ENCODE measurements around the gene TBC1D10A.

Gene TBC1D10A

DNA sequence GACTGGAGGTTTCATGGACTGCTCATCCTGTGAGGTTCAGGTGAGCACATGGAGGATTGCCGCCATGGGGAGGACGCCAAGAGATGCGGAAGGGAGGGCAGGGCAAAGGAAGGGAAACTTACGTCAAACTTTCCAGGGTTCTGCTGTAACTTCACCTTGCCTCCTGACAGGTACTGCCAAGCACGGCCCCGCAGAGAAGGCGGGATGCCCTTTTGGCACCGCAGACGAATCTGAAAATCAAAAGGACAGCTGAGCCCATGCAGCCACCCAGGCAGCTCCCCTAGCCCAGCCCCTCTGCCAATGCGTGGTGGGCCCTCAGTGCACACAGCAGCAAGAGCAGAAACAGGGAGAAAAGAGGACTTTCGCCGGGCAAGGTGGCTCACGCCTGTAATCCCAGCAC is 27.4 kb downstream of the TBC1D10A start:
- no peak for DNase-seq (ENCODE audit: low read depth)

DNA sequence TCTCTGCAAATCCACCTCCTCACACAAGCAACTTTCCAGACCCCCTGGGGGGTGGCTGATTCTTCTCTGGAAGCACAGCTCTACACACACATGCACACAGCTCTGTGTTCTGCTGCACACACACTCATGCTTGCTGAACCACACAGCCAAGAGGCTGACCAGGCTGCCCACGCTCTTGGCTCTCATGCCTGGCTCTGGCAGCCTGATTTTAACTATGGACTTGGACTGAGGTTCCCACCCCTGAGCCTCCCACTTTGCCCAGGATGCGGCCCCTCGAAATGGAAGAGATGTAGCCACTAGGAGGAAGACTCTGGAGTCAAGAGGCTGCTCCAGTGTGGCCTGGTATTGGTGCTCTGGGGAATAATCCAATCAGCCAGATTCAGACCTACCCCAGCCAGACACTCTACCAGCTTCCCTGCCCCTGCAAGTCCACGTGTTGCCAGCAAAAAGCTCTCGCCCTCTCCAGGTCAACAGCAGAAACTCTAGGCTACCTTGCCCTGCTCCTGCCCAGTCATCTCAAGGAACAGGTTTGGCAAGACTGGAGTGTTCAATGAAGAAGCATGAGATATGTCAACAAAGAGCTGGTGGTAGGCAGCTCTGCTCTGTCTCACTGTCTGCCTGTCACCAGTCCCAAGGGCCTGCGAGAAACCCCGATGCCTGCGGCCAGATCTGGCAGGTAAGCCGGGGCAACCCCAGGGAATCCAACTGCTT is 28.6 kb downstream of the TBC1D10A start:
- DNase-seq (ENCODE audit: low read depth) = no peak

DNA sequence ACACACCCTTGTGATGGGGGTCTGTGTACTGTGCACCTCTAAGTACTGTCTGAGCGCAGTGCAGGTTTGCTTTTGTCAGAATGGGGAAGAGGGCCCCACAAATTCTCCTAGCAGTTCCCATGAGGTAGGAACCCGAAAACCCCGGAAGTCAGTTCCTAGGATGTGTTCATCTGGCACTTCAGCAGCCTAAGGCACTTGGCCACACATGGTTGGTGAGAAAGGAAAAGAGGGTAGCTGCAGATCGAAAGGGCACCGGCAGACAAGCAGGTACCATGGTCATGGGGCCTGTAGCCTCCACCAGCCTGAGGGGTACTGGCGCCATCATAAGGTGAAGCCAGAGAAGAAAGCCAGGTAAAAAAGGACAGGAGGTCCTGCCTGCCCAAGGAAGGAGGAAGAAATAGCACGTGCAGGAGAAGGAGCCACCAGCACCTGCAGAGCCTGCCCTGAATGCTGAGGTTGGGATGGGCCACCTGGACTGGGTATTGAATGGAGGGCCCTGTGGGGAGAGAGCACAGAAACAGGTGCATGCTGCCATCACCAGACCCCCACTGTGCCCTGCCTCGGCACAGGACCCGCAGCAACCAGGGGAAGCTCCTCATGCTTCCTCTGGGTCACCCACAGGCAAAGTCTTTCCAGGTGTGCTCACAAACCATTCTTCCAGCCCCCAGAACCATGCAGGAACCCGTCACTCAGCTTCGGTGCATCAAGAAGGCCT is 29.3 kb downstream of the TBC1D10A start:
- no peak for DNase-seq (ENCODE audit: low read depth)

DNA sequence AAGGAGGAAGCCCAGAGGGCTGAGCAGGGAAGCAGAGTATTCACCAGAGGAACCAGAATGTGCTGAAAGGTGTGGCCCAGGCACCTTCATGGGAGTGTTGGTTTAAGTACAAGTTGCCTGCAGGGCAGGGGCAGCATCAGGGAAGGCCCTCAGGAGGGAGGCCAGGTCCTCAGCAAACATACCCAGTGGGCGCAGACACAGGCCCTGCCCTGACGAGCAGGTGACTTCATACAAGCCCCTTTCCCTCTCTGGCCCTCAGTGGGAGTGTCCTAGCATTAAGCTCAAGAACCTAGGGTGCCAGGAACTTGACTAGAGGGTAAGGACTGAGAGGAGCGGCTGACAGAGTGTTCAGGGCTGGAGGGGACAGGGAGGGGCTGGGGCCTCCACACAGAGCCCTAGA is 29.9 kb downstream of the TBC1D10A start:
- DNase-seq (ENCODE audit: low read depth) = no peak

DNA sequence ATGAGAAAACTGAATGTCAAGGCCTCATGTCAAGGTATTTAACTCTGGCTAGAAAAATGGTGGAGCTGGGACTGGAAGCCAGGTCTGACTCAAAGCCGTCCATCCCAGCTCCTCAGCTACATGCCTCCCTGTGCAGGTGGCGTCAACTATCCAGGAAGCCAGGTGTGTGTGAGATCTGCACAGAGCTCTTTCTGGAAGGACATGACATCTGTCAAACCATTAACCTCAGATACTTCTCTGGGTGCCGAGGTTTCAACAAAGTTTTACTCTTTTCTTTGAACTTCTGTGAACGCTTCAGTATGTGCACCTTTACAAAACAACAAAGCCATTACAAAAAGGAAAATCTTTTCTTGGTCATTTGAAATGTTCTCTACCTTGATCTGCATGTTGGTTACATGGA is 30.4 kb downstream of the TBC1D10A start:
- no peak for DNase-seq (ENCODE audit: low read depth)

DNA sequence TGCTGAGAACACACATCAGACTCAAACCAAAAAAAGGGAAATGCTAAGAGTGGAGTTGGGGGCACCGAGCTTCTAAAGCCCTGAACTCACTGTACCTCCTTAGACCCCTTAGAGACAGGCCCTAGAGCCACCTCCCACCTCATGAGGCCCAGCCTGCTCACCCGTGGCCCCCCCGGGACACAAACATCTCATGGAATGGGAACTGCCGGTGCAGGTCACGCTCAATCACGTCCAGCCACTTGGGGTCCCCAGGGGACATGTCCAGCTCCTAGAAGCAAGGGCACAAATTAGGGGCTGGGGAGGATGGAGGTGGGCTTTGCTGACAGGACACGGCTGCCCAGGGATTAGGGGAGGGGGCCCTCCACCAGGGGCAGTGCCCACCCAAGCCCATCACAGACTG is 31.2 kb downstream of the TBC1D10A start:
- DNase-seq (ENCODE audit: low read depth) = no peak

DNA sequence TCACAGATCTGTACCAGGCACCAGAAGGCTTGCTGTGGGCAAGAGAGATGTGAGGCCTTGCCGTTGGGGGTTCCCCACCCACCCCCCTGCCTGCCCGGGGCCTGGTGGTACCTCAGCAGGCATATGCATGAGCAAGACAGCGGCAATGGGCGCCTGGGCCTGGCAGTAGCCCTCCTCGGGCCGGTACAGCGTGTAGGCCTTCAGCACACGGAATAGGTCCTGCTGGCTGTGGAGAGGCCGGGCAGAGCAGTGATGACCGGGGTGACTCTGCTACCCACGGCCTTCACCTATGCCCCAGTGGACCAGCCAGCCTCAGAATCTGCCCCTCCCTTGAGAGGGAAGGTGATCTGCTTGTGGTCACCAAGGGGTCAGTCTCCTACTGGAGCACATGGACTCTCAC is 31.9 kb downstream of the TBC1D10A start:
- no peak for DNase-seq (ENCODE audit: low read depth)

DNA sequence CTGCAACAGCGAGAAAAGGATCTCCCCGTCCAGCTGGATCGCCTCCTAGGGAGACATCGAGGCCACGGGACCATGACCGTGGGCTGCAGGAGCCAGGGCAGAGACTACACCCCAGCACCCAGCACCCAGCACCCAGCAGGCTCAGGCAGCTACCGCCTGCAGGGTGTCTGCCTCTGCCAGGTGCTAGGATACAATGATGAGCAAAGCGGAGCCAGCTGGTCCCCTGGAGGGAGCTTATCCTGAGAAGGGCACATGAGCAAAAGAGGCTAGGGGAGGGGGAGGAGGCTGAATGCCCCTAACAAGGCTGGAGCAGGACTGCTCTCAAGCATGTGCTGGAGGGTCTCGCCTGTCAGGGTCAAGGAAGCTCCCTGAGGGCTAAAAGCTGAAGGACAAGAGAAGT is 32.7 kb downstream of the TBC1D10A start:
- no peak for DNase-seq (ENCODE audit: low read depth)

DNA sequence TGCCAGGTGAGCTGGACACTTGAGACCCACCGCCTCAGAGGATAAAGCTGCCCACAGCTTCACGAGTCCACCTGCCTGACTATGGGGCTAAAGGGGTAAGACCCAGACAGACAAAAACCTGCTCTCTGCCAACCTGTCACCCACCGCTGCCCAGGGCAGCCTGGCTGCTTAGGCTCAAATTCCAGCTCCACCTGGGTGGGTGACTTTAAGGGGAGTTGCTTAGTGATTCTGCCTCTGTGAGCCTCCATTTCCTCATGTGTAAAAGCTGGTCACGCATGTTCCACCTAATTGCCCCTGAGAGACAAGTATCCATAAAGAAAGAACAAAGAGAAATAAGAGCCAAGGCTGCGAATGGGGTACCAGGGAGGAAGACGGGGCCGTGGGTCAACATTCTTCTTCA is 33.7 kb downstream of the TBC1D10A start:
- DNase-seq (ENCODE audit: low read depth) = no peak

DNA sequence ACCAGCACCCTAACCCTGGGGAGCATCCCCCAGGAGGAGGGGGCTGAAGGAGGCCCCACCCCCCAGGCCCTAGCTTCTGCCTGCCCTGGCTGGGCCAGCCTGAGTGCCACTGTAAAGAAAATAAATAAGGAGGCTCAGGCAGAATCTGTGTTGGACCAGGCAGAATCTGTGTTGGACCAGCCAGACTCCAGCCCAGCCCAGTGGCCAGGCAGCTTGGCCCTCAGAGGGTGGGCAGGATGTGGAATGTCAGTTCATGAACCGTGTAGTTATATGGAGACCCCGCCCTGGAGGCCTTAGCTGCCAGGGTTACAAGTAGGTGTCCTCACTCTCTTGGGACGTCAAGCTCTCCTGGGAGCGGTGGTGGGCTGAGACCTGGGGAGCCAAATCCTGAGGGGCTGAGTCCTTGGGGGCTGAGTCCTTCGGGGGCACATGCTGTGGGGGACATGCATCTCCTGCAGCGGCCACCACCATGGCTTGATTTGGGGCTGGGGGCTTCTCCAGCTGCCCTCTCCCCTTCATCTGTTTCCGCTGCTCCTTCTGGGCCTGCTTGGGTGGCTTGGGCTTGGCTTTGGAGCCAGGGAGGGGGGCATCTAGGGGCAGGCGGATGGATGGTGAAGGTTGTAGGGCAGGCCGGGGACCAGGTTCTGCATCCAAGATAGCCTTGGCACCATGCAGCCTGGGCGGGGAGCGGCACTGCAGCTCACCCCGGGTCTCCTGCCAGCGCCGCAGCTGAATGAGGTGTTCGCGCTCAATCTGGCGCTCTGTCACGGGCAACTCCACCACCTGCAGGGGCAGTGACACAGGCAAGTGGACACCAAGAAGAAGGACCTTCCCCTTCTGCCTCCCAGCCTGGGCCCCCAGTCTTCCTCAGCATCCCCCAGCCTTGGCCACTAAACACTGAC is 34.4 kb downstream of the TBC1D10A start:
- no peak for DNase-seq (ENCODE audit: low read depth)

DNA sequence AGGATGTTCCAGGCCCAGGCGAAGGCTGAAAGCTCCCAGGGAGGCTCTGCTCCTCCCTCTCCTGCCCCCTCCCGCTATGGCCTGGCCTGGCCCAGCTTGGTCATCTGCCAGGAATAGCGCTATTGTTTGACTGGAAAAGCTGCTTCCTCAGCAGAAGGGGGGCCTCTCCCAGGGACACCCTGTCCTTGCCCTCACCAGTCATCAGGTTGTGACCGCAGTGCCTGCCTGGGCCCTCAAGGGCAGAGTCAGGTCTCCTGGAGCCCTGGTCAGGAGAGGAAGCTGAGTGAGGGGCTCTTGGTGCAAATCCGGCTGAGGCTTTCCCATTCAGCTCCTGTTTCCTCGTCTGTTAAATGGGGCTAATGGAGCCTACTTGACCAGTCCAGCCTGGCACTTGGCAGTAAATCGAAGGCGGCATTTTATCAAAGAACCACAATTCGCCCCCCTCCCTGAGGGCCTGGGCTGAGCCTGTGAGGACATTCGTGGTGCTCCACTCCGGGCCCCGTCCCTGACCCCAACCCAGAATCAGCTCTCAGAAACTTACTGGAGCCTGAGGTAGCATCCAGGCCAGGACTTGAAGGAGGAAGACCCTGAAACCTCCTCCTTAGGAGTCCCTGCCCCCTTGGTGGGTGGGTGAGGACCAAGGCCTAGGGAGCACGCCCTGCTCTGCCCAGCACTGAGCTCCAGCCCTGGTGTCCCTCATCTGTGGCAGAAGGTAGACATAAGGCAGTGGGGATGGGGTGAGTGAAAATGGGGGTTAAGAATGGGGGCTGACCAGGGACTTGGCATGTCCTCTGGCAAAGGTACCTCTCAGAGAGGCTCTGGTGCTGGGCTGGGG is 35.5 kb downstream of the TBC1D10A start:
- no peak for DNase-seq (ENCODE audit: low read depth)

DNA sequence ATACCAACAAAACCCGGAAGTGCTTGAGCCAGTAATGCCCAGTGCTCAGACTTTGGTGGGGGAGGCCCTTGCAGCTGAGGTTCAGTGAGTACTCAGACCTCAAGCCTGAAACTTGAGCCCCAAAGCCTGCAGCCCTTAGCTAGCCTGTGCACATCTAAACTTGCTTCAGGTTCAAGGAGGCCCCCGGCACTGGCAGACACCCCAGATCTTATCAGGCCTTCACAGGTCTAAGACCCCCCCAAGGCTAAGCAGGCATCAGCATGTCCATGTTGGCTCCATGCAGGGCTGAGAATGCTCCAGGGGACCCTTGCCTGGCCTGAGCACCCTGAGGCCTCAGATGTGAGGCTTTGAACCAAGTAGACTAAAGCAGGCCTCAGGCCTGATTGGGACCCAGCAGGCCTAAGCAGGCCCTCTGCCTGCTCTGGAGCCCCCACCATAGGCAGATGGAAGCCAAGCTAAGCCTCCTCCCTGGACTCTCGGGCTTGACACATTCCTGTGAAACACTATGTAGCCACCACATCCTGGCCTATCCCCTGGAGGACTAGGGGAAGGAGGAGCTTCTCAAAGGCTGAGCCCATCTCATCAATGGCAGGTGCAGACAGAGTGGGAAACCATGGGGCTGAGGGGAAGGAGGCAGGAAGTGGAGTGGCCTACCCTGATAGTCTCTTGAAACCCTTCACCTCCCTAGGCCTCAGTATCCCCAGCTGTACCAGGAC is 36.2 kb downstream of the TBC1D10A start:
- DNase-seq (ENCODE audit: low read depth) = no peak

DNA sequence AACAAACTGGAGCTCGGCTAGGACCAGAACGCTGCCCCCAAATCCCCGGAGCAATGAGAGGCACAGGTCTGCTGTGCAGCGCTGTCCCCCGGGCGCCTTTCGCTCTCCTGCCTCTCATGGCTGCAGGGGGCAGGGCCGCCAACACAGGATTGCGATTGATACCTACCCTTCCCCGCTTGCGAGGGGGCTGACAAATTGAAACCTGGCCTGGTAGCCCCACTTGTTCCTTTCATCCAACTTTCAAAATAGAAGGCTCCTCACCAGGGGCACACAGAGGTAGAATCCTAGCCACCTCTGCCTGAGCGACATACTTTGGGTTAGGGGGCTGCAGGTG is 36.8 kb downstream of the TBC1D10A start:
- no peak for DNase-seq (ENCODE audit: low read depth)

DNA sequence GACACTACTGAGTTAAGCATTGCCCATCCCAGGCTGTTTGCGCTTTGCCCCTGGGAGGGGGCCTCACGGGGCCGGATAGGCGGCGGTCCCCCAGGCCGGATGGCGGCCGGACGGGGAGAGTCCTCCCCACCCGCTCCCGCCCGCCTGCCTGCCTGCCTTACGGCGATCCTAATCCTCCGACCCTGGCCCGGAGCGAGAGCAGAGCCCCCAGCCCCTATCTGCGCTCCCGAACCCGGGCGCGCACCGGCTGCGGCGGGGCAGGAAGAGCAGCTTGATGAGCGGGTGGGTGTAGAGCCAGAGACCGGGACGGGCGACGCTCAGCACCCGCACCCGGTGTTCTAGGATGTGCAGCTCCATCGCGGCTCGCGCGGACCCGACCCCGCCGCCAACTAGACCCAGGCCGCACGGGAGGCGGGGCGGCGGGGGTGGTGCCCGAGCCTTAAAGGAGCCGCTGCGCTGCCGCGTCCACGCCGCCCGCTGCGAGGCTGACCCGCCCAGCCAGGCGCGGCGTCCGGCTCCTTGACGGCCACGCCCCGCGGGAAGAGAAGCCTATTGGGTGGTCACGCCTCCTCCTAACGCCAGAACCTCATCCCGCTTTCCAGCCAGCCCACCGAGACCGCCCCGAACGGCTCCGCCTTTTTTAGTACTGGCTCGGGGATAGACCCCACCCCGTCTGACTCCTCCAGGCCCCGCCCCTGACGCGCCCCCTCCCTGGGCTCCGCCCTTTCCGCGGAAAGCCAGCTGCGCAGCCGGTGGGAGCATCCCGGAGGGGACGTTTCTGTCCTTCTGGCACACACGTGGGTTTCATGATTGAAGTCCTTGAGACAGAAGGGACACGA is 37.4 kb downstream of the TBC1D10A start, which contains the start of gene CASTOR1:
TSS of gene CASTOR1 (minus strand) at position 365 of the 839 bp plus-strand sequence. CDS start at position 357, 8 bp downstream.
- peak; percentile 77 for DNase-seq (ENCODE audit: low read depth)

DNA sequence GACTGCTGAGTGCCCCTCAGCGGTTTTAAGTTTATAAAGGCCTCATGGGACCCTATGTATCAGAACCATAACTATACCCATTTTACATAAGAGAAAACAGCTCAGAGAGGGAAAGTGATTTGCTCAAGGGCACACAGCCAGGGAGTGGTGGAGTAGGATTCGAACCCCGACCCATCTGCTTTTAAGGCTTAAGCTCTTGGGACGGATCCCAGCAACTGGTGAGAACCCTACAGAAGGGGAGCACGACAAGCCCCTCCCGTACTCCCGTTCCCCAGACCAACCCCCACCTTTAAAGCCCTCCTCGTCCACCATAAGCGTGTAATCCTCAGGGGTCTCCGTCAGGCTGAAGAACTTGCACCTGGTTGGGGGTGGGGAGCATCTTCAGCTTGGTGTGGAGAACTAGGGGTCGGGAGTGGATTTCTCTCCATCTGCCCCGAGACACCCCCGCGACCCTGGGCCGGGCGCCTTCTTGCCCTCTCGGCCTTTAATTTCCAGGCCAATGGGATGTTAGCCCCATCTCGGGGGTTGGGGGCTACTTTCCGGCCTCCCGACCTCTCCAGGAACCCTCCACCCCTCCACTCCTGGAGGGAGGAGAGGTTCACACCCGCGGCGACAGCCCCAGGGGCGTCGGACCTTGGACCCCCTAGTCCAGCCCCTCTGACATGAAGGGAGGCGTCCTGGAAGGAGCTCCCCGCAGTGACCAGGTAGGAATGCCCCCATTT is 38.2 kb downstream of the TBC1D10A start:
- no peak for DNase-seq (ENCODE audit: low read depth)

DNA sequence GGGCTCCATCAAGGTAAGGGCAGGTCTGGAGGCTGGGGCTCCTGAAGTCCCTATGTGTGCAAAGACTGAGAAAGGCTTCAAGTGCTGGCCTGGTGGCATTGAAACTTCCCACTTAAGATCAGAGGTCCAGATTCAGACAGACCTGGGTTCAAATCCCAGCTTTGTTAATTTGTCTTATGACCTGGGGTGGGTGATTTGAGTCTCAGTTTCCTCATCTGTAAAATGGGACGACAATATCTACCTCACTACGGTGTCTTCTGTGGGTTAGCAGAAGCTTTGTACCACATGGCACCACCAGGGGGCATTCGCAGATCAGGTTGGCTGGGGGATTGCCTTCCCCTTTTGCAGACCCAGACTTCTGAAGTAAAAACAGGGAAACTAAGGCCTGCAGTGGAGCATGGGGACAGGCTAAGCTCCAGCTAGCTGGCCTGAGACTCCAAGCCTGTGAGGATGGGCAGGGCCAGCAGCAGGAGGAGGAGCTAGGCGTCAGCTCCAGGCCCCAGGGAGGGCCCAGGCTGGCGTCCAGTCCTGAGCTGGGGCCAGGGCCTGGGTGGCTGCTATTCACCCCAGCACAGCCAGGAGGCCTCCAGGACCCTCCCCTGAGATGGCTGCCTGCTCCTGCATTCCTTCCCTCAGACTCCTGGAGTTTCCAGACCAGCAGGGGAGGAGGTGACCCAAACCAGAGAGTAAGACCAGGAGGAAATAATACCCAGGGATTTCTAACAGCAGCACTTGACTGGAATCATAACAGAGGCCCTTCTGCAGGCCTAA is 38.9 kb downstream of the TBC1D10A start:
- DNase-seq (ENCODE audit: low read depth) = no peak

DNA sequence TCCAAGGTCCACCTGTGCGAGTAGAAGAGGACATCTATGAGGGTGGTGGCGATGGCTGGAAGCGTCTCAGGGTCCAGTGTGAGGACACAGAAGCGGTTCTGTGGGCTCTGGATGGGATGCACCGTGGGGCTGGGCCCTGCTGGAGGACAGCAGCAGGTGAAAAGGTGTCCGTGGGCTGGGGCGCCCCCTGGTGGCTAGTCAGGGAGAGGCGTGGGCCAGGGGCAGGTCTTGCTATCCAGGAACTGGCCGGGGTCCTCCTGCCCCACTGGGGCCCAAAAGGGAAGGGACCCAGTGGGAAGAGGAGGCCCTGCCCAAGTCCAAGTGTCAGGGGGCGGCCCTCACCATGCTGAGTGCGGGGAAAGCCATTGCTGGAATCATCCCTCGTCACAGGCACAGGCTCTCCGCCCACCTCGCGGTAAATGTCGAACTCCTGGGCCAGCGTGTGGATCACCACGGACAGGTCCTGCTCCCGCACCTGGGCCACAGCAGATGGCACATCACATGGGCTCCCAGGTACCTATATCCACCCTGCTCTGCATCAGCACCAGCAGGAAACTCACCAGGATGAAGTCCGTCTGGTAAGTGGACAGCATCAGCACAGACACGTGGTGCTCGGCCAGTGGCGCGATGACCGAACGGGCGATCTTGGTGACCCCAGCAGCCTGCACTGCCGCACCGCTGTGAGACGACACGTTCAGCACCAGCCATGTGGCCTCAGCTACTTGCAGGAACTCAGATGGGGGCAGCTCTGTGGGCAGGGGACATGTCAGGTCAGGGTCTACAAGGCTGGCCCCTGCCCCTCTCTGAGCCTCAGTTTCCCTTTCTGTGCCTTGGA is 39.7 kb downstream of the TBC1D10A start:
- DNase-seq (ENCODE audit: low read depth) = no peak

DNA sequence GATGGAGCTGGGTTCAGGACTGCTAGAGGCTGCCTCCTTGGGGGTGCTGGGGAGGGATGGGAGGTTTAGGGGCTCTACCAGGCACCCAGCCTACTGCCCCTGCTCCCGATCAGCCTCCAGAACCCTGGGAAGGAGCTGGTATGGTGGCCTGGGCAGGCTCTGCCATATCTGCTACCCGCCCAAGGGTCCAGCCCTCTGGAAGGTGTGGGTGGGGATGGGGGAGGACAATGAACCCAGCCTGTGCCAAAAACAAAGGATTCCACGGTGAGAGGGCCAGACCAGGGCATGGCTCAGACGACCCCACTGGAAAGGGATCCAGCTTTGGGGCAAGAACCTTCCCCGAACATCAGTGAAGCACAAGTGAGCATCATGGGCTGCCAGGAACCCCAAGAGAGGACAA is 40.4 kb downstream of the TBC1D10A start:
- no peak for DNase-seq (ENCODE audit: low read depth)

Measured in GM04503 (cell line).